Mucosa of stomach (tissue), 1 donor: ENCODE measurements around the gene PEX16.
"Not testable (repeated sequence)": the region's sequence is repeated elsewhere in the genome, so short reads cannot be mapped to it uniquely, and the experiment has no call there.

Experiments
- H3K27me3 ChIP-seq: one replicate; pipeline ENCODE4 v1.7.0; 2013; ENCODE audit warnings: mild to moderate bottlenecking, low read length; ENCODE audit not compliant: control insufficient read depth, insufficient read depth
- H3K36me3 ChIP-seq: one replicate; pipeline ENCODE4 v1.7.0; 2013; ENCODE audit warnings: low read length; ENCODE audit not compliant: control insufficient read depth, insufficient read depth
- H3K4me1 ChIP-seq: one replicate; pipeline ENCODE4 v1.7.0; 2013; ENCODE audit warnings: mild to moderate bottlenecking, low read length; ENCODE audit not compliant: control insufficient read depth, insufficient read depth
- H3K4me3 ChIP-seq: one replicate; pipeline ENCODE4 v1.7.0; 2013; ENCODE audit warnings: low read length
- H3K9ac ChIP-seq: one replicate; pipeline ENCODE4 v1.7.0; 2013; ENCODE audit warnings: mild to moderate bottlenecking, low read length, moderate library complexity
- H3K9me3 ChIP-seq: one replicate; pipeline ENCODE4 v1.7.0; 2013; ENCODE audit warnings: mild to moderate bottlenecking, low read length, moderate library complexity; ENCODE audit not compliant: control insufficient read depth
- donor health status: Pancreatic carcinoma.

Gene PEX16

DNA sequence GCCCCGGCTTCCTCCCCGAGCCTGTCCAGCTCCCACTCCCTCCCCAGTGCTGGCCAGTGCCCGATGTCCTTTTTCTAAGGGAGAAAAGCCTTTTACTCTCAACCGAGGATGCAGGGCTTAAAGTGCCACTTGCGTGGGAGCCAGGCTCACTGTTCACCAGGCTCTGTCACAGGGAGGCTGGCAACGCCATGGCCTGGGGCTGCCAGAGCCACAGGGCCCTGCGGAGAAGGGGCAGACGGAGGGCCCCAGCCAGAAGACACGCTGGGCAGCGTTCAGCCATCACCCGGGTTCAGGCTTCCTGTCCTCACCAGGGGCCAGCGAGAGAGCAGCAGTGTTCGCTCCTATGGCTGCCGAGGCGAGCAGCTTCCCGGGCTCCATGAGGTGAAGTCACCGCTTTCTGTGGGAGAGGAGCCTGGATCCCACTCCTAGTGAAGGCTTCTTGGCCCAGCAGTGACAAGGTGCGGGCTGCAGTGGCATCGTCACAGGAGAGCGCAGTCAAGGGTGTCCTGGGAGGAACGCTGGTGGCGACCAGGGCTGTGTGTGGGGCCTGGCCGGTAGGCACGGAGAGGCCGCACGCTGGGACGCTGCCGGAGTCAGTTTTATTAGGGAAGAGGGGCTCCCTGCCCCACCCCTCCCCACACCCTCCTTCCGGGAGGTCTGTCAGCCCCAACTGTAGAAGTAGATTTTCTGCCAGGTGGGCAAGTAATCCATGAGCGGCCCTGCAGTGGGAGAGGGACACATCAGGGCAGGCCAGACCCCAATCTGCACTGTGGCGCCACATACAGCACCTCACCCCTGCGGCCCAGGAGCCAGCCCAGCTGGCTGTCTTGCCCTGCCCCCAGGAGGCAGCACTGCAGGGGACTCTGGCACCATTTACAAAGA, 7.8 kb downstream of the PEX16 start:
- peaks cover under 1% of the 10 kb centered on the region for H3K36me3 ChIP-seq
- no peak overlapping the region for H3K9ac ChIP-seq
- H3K9me3 ChIP-seq: no peaks in the 10 kb centered on the region
- peaks cover 8% of the 10 kb centered on the region for H3K4me1 ChIP-seq
- H3K4me3 ChIP-seq: no peak overlapping the region
- H3K27me3 ChIP-seq: no peaks in the 10 kb centered on the region

DNA sequence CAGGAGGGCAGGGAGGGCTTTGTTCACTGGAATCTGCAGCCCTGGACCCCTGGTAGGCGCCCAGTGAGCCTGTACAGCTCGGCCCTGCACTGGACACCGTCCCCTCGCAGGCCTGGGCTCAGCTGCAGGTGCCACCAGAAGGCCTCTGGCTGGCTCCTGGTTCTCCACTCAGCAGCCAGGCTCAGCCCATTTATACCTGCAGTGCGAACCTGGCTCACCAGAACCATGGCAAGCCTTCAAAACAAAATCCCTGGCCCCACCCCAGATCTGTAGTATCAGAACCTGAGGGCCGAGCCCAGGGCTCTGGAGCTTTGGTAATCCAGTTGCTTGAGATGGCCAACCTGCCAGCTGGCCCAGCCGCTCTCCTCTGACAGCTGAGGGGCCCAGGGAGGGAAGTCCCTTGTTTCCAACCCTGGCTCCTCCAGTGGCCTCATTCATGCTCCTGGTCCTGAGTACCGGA, 9.7 kb downstream of the PEX16 start:
- Histone ChIP-seq H3K27me3 (no peaks in the 10 kb centered on the region), H3K9ac (no peak overlapping the region), H3K4me1 (peaks cover 17% of the 10 kb centered on the region), H3K4me3 (no peak overlapping the region), H3K9me3 (no peaks in the 10 kb centered on the region), H3K36me3 (no peaks in the 10 kb centered on the region)

DNA sequence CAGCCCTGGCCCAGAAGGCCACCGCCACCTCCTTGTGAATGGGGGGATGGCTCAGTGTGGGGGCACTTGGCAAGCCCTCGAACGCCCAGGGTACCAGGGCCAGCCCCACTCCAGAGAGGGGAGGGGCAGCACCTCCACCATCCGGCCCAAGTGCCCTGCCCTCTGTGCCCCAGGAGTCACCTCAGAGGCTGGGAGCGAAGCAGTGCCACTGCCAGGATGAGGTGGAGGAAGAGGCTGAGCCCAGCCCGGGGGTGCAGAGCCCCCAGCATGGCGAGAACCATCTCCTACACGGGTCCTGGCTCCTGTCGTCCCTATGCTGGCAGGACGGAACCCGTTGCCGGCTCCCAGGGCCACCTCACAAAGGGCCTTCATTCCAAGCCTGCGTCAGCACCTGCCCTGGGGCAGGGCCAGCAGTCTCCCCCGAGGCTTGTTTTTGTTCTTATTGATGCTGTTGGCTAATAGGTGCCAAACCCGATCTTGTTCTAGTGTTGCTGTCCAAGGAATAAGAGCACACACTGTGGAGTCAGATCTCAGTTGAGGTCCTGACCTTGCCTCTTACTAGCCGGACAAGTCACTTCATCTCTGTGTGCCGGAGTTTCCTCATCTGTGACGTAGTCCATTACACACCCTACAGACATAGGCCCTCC, 10.6 kb downstream of the PEX16 start, which contains the start of gene FREY1:
TSS of gene FREY1 (minus strand) at position 307 of the 647 bp plus-strand sequence. CDS start at position 281, 26 bp downstream.
- Histone ChIP-seq H3K4me1 (peaks cover 17% of the 10 kb centered on the region), H3K9ac (no peak within 1 kb of the TSS), H3K36me3 (no peaks in the 10 kb centered on the region), H3K9me3 (no peaks in the 10 kb centered on the region), H3K27me3 (no peaks in the 10 kb centered on the region), H3K4me3 (no peak within 1 kb of the TSS)

GRCh38 chr11:45906096-45906682, 11.5 kb downstream of the PEX16 start:
- peaks cover 17% of the 10 kb centered on the region for H3K4me1 ChIP-seq
- no peaks in the 10 kb centered on the region for H3K9me3 ChIP-seq
- no peaks in the 10 kb centered on the region for H3K36me3 ChIP-seq
- H3K27me3 ChIP-seq: peaks cover 2% of the 10 kb centered on the region
- no peak overlapping the region for H3K9ac ChIP-seq
- no peak overlapping the region for H3K4me3 ChIP-seq

DNA sequence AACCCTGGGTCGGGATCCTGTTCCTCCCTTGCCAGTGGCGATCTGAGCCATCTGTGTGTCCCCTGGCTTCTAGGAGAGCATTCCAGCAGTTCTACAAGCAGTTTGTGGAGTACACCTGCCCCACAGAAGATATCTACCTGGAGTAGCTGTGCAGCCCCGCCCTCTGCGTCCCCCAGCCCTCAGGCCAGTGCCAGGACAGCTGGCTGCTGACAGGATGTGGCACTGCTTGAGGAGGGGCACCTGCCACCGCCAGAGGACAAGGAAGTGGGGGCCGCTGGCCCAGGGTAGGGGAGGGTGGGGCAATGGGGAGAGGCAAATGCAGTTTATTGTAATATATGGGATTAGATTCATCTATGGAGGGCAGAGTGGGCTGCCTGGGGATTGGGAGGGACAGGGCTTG, 12.1 kb downstream of the PEX16 start:
- H3K9ac ChIP-seq, H3K4me3 ChIP-seq, H3K36me3 ChIP-seq, H3K9me3 ChIP-seq, H3K27me3 ChIP-seq: not testable (repeated sequence)
- H3K4me1 ChIP-seq: peaks cover 17% of the 10 kb centered on the region

- Histone ChIP-seq H3K36me3 (no peaks in the 10 kb centered on the region), H3K4me3 (no peak overlapping the region), H3K9me3 (no peaks in the 10 kb centered on the region), H3K9ac (no peak overlapping the region), H3K27me3 (peaks cover 11% of the 10 kb centered on the region), H3K4me1 (peaks cover 17% of the 10 kb centered on the region)
Observed at GRCh38 chr11:45905095-45905494, 12.6 kb downstream of the PEX16 start.

GRCh38 chr11:45904309-45904915, 13.3 kb downstream of the PEX16 start:
- Histone ChIP-seq H3K4me1 (peaks cover 18% of the 10 kb centered on the region), H3K27me3 (peaks cover 12% of the 10 kb centered on the region), H3K9me3 (no peaks in the 10 kb centered on the region), H3K9ac (no peak overlapping the region), H3K36me3 (no peaks in the 10 kb centered on the region), H3K4me3 (no peak overlapping the region)

- Histone ChIP-seq H3K27me3 (peaks cover 20% of the 10 kb centered on the region), H3K9ac (no peak overlapping the region), H3K36me3 (no peaks in the 10 kb centered on the region), H3K4me1 (peaks cover 24% of the 10 kb centered on the region), H3K9me3 (no peaks in the 10 kb centered on the region), H3K4me3 (no peak overlapping the region)
Observed at GRCh38 chr11:45902452-45903380, 15.0 kb downstream of the PEX16 start.

- Histone ChIP-seq H3K4me3 (no peak overlapping the region), H3K27me3 (peaks cover 24% of the 10 kb centered on the region), H3K9ac (no peak overlapping the region)
Observed at GRCh38 chr11:45901626-45902025, 16.1 kb downstream of the PEX16 start.

GRCh38 chr11:45900916-45901617, 16.6 kb downstream of the PEX16 start:
- H3K4me1 ChIP-seq: peaks cover 24% of the 10 kb centered on the region
- peaks cover 29% of the 10 kb centered on the region for H3K27me3 ChIP-seq
- no peak overlapping the region for H3K4me3 ChIP-seq

More at GRCh38 chr11:45901626-45902025, 16.1 kb downstream of the PEX16 start:
- no peaks in the 10 kb centered on the region for H3K9me3 ChIP-seq
- peaks cover 24% of the 10 kb centered on the region for H3K4me1 ChIP-seq
- no peaks in the 10 kb centered on the region for H3K36me3 ChIP-seq

More at GRCh38 chr11:45900916-45901617, 16.6 kb downstream of the PEX16 start:
- Histone ChIP-seq H3K36me3 (no peaks in the 10 kb centered on the region), H3K9me3 (no peaks in the 10 kb centered on the region), H3K9ac (no peak overlapping the region)
